ENCODE results near the gene AK8.

AK8 gene

DNA sequence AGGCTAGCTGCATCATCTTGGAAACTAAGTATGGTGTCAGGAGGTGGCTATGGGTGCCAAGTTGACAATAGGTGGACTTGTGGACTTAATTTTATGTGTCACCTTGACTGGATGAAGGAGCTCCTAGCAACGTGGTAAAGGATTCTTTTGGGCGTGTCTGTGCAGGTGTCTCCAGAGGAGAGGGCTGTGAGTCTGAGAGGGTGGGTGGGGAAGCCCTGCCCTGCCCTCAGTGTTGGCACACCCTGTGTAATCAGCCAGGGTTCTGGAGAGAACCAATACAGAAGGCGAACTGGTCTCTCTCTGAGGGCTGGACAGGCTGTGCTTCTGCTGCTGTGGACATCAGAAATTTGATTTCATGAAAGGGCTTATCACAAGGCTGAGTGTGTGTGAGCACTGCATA lies 146.9 kb downstream of the AK8 start:
- Histone ChIP-seq H3K79me2 (ENCODE audit: insufficient read depth, low read length) (no peaks in the 10 kb centered on the region), H3K27me3 (ENCODE audit: insufficient read depth, low read length) (no peaks in the 10 kb centered on the region), H3F3A (ENCODE audit: insufficient read depth, low read length) (no peaks in the 10 kb centered on the region), H3K27ac (ENCODE audit: low read depth, low read length, poor library complexity, severe bottlenecking) (no peak overlapping the region), H3K36me3 (ENCODE audit: insufficient read depth, low read length) (no peaks in the 10 kb centered on the region), H3K4me3 (ENCODE audit: low read depth, low read length, poor library complexity, severe bottlenecking) (no peak overlapping the region), H3K9me3 (ENCODE audit: low read length) (no peaks in the 10 kb centered on the region), H2AFZ (ENCODE audit: low read length) (no peak overlapping the region), H3K4me1 (ENCODE audit: insufficient read depth, low read length, severe bottlenecking) (no peaks in the 10 kb centered on the region), H4K20me1 (ENCODE audit: insufficient read depth, low read length) (no peaks in the 10 kb centered on the region), H3K9ac (ENCODE audit: low read length) (no peak overlapping the region), H3K9me2 (ENCODE audit: low read depth, low read length) (no peaks in the 10 kb centered on the region), H3K4me2 (ENCODE audit: low read length) (no peak overlapping the region)
- TF ChIP-seq, protein P1, sequence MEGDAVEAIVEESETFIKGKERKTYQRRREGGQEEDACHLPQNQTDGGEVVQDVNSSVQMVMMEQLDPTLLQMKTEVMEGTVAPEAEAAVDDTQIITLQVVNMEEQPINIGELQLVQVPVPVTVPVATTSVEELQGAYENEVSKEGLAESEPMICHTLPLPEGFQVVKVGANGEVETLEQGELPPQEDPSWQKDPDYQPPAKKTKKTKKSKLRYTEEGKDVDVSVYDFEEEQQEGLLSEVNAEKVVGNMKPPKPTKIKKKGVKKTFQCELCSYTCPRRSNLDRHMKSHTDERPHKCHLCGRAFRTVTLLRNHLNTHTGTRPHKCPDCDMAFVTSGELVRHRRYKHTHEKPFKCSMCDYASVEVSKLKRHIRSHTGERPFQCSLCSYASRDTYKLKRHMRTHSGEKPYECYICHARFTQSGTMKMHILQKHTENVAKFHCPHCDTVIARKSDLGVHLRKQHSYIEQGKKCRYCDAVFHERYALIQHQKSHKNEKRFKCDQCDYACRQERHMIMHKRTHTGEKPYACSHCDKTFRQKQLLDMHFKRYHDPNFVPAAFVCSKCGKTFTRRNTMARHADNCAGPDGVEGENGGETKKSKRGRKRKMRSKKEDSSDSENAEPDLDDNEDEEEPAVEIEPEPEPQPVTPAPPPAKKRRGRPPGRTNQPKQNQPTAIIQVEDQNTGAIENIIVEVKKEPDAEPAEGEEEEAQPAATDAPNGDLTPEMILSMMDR (IDR thresholded peaks at IDR 0.05; ENCODE audit: low read length), result no peak
- TF ChIP-seq EZH2 (IDR thresholded peaks at IDR 0.05; ENCODE audit: borderline replicate concordance, low read length), result no peak

DNA sequence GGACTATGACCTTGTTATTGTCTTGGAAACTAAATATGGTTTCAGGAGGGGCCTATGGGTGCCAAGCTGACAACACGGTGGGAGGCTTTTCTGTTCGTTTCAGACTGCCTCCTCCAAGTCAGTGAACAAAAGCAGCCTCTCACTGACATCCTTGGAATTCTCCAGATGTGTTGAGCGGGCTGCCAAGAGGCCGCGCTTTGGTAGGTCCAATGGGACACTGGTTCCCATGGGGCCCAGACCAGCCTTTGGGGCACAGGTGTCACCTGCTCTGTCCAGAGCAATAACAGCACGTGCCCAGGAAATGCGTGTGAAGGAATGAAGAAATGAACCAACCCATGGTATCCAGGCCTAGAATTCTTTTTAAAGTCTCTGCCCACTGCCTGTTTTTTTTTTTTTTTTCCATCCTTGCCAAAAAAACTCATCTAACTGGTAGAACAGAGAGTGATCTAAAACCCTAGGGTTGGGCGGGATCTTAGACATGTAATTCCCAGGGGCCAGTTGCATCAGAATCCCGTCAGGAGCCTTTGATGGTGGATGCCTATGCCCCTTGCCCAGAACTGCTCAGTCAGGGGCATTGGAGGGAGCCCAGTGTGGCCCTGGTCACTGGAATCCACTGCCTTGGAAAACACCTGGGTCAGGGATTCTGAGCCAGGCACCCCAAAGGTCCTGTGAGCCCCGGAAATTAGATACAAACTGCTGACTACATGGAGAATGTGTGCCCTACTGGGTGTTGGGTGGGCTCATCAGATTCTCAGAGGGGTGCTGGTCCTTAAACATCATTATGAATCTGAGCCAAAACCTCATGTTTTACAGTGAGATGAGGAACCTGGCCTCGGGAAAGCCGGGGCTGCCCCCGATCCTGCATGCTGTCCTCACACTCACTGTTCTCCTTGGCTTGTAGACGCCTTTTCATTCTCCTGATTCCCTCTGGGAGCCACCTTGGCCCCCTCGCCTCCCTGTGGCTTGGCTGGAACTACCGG lies 147.7 kb downstream of the AK8 start:
- Histone ChIP-seq H3K4me1 (ENCODE audit: insufficient read depth, low read length, severe bottlenecking) (no peaks in the 10 kb centered on the region), H3K4me3 (ENCODE audit: low read depth, low read length, poor library complexity, severe bottlenecking) (no peak overlapping the region), H3K4me2 (ENCODE audit: low read length) (no peak overlapping the region), H4K20me1 (ENCODE audit: insufficient read depth, low read length) (no peaks in the 10 kb centered on the region), H3K9me3 (ENCODE audit: low read length) (no peaks in the 10 kb centered on the region), H2AFZ (ENCODE audit: low read length) (no peak overlapping the region), H3K36me3 (ENCODE audit: insufficient read depth, low read length) (no peaks in the 10 kb centered on the region), H3K9me2 (ENCODE audit: low read depth, low read length) (no peaks in the 10 kb centered on the region), H3K27me3 (ENCODE audit: insufficient read depth, low read length) (no peaks in the 10 kb centered on the region), H3K27ac (ENCODE audit: low read depth, low read length, poor library complexity, severe bottlenecking) (no peak overlapping the region), H3K79me2 (ENCODE audit: insufficient read depth, low read length) (no peaks in the 10 kb centered on the region), H3F3A (ENCODE audit: insufficient read depth, low read length) (no peaks in the 10 kb centered on the region), H3K9ac (ENCODE audit: low read length) (no peak overlapping the region)
- TF ChIP-seq, protein P1 (IDR thresholded peaks at IDR 0.05; ENCODE audit: low read length), result no peak
- TF ChIP-seq EZH2 (IDR thresholded peaks at IDR 0.05; ENCODE audit: borderline replicate concordance, low read length), result no peak

- H2AFZ ChIP-seq (ENCODE audit: low read length), result no peak overlapping the region
- H3K36me3 ChIP-seq (ENCODE audit: insufficient read depth, low read length), result no peaks in the 10 kb centered on the region
- no peaks in the 10 kb centered on the region for H3K9me2 ChIP-seq (ENCODE audit: low read depth, low read length)
- H3F3A ChIP-seq (ENCODE audit: insufficient read depth, low read length), result no peaks in the 10 kb centered on the region
- H3K4me1 ChIP-seq (ENCODE audit: insufficient read depth, low read length, severe bottlenecking), result no peaks in the 10 kb centered on the region
- TF ChIP-seq EZH2 (IDR thresholded peaks at IDR 0.05; ENCODE audit: borderline replicate concordance, low read length), result no peak
- TF ChIP-seq, protein P1 (IDR thresholded peaks at IDR 0.05; ENCODE audit: low read length), result no peak
- no peaks in the 10 kb centered on the region for H3K27me3 ChIP-seq (ENCODE audit: insufficient read depth, low read length)
- H3K27ac ChIP-seq (ENCODE audit: low read depth, low read length, poor library complexity, severe bottlenecking), result no peak overlapping the region
- no peaks in the 10 kb centered on the region for H3K9me3 ChIP-seq (ENCODE audit: low read length)
- H3K9ac ChIP-seq (ENCODE audit: low read length), result no peak overlapping the region
- H4K20me1 ChIP-seq (ENCODE audit: insufficient read depth, low read length), result no peaks in the 10 kb centered on the region
- no peaks in the 10 kb centered on the region for H3K79me2 ChIP-seq (ENCODE audit: insufficient read depth, low read length)
- no peak overlapping the region for H3K4me2 ChIP-seq (ENCODE audit: low read length)
- no peak overlapping the region for H3K4me3 ChIP-seq (ENCODE audit: low read depth, low read length, poor library complexity, severe bottlenecking)
Measured at GRCh38 chr9:132729235-132729890, 148.7 kb downstream of the AK8 start.

Data from OCI-LY1 (cell line).